ENCODE measurements around the gene CYP2W1.
"Not testable (repeated sequence)": the region's sequence is repeated elsewhere in the genome, so short reads cannot be mapped to it uniquely, and the experiment has no call there.

The CYP2W1 gene

DNA sequence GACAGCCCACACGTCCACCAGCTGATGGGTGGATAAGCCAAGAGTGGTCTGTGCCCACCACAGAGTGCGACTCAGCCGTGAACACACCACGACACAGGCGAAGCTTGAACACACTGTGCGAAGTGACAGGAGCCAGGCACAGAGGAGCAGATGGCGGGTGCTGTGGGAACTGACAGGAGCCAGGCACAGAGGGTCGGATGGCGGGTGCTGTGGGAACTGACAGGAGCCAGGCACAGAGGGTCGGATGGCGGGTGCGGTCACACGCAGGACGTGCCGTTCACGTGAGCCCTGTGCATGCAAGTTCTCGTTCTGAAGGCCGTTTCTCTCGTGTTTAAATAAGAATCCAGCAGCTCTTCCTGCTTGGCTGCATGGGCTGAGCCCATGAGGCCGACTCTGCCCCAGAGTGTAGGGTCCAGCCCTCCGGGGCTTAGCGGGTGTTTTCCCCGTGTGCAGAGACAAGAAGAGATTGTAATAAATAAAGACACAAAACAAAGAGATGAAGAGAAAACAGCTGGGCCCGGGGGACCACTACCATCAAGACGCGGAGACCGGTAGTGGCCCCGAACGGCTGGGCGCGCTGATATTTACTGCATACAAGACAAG is 22.6 kb upstream of the CYP2W1 start:
- no peak overlapping the region for H3K4me3 ChIP-seq (ENCODE audit: low read length)
- no peak for DNase-seq (ENCODE audit: low read depth)
- no peak for TF ChIP-seq CTCF (conservative IDR thresholded peaks at IDR 0.05; ENCODE audit: low read depth, low read length)

DNA sequence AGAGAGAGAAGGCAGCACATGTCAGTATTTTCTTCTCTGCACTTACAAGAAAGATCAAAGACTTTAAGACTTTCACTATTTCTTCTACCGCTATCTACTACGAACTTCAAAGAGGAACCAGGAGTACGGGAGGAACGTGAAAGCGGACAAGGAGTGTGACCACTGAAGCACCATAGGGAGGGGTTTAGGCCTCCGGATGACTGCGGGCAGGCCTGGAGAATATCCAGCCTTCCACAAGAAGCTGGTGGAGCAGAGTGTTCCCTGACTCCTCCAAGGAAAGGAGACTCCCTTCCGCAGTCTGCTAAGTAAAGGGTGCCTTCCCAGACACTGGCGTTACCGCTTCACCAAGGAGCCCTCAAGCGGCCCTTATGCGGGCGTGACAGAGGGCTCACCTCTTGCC is 22.0 kb upstream of the CYP2W1 start:
- H3K4me3 ChIP-seq (ENCODE audit: low read length); DNase-seq (ENCODE audit: low read depth): not testable (repeated sequence)

GRCh38 chr7:961546-962400 is 21.2 kb upstream of the CYP2W1 start:
- no peak for TF ChIP-seq CTCF (conservative IDR thresholded peaks at IDR 0.05; ENCODE audit: low read depth, low read length)
- H3K4me3 ChIP-seq (ENCODE audit: low read length), result no peak overlapping the region
- DNase-seq (ENCODE audit: low read depth), result no peak

GRCh38 chr7:962401-963081 is 20.4 kb upstream of the CYP2W1 start:
- TF ChIP-seq CTCF (conservative IDR thresholded peaks at IDR 0.05; ENCODE audit: low read depth, low read length), result no peak
- no peak for DNase-seq (ENCODE audit: low read depth)
- H3K4me3 ChIP-seq (ENCODE audit: low read length), result no peak overlapping the region

- H3K4me3 ChIP-seq (ENCODE audit: low read length), result no peak overlapping the region
- no peak for TF ChIP-seq CTCF (conservative IDR thresholded peaks at IDR 0.05; ENCODE audit: low read depth, low read length)
- no peak for DNase-seq (ENCODE audit: low read depth)
Measured at GRCh38 chr7:963236-964078, 19.5 kb upstream of the CYP2W1 start.

- no peak for DNase-seq (ENCODE audit: low read depth)
- H3K4me3 ChIP-seq (ENCODE audit: low read length), result no peak overlapping the region
- TF ChIP-seq CTCF (conservative IDR thresholded peaks at IDR 0.05; ENCODE audit: low read depth, low read length), result no peak
Measured at GRCh38 chr7:964401-965231, 18.4 kb upstream of the CYP2W1 start.
